Parathyroid adenoma (tissue), 2 donors: ENCODE measurements around the gene PTMA.

Experiments
- H2AFZ ChIP-seq: fragments of 300-600 bp; sonication (generic); one replicate; pipeline ENCODE4 v1.7.0; 2017; ENCODE audit warnings: antibody characterized with exemption, mild to moderate bottlenecking
- H3K27ac ChIP-seq: fragments of 300-600 bp; sonication (generic); one replicate; pipeline ENCODE4 v1.7.0; 2017
- H3K27me3 ChIP-seq: fragments of 300-600 bp; sonication (generic); one replicate; pipeline ENCODE4 v1.7.0; 2017; ENCODE audit warnings: low read length; ENCODE audit not compliant: control insufficient read depth, insufficient read depth
- H3K36me3 ChIP-seq: fragments of 300-600 bp; sonication (generic); one replicate; pipeline ENCODE4 v1.7.0; 2017; ENCODE audit warnings: low read length; ENCODE audit not compliant: control insufficient read depth, insufficient read depth
- H3K4me1 ChIP-seq: fragments of 300-600 bp; sonication (generic); one replicate; pipeline ENCODE4 v1.7.0; 2017; ENCODE audit warnings: control low read depth
- H3K4me2 ChIP-seq: fragments of 300-600 bp; sonication (generic); one replicate; pipeline ENCODE4 v1.7.0; 2017; ENCODE audit warnings: low read length
- H3K4me3 ChIP-seq: fragments of 300-600 bp; sonication (generic); one replicate; pipeline ENCODE4 v1.7.0; 2017; ENCODE audit warnings: low read depth, low read length
- H3K79me2 ChIP-seq: fragments of 300-600 bp; sonication (generic); one replicate; pipeline ENCODE4 v1.7.0; 2017; ENCODE audit warnings: control low read depth
- H3K9ac ChIP-seq: fragments of 300-600 bp; sonication (generic); one replicate; pipeline ENCODE4 v1.7.0; 2017; ENCODE audit warnings: mild to moderate bottlenecking
- H3K9me3 ChIP-seq: fragments of 300-600 bp; sonication (generic); one replicate; pipeline ENCODE4 v1.7.0; 2017; ENCODE audit warnings: low read length; ENCODE audit not compliant: control insufficient read depth
- TF ChIP-seq, protein P1 (sequence below): fragments of 300-600 bp; sonication (generic); IDR thresholded peaks from one replicate; pipeline ENCODE4 v1.7.0; 2017; ENCODE audit warnings: antibody characterized with exemption, mild to moderate bottlenecking
- donor health status: primary hyperparathyroidism.

The PTMA gene

DNA sequence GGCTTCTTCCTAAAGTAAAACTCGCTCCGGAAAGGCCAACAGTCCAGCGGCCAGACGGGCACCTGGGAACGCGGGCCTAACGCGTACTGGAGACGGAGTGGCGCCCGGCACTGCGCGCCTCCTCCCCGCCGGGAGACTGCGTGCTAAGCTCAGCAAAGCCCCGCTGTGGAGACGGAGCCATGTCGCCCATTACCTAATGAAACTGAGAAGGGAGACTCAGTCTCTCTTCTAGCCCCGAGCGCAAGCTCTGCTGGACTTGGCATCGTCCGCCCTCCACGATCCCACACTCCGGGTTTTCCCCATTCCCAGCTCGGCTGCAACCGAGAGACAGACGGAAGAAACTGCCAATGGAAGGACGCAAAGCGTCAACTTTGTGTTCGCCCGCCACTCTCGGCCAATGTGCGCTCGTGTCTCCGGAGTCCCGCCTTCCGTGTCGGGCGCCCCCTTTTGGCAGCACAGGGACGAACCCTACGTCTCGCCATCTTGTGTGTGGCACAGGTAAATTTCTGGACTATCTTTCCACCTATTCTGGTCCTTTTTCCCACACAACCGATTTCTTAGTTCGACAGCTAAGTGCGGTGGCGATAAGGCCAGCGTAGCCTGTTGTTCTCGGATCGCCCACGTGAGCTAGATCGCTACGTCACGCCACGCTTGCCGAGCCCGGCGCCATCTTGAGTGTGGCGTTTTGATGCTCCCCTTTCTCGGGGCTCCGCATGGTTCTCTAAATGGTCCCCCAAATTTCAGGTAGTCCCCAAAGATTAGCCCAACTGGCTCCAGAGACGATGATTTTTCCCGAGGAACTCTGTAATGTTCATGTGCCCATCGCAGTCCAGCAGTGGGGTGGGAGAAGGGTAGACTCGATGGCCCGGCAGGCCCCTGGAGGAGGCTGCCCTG lies 1.3 kb upstream of the PTMA start:
- Histone ChIP-seq H3K4me3 (peak overlapping the region; percentile 98), H3K4me2 (peak overlapping the region; percentile 93), H3K27me3 (no peaks in the 10 kb centered on the region), H3K27ac (peak overlapping the region; percentile 100), H2AFZ (peak overlapping the region; percentile 96), H3K9ac (peak overlapping the region; percentile 87), H3K79me2 (peaks cover 14% of the 10 kb centered on the region), H3K36me3 (no peaks in the 10 kb centered on the region), H3K4me1 (peaks cover 11% of the 10 kb centered on the region), H3K9me3 (no peaks in the 10 kb centered on the region)
- TF ChIP-seq, protein P1, sequence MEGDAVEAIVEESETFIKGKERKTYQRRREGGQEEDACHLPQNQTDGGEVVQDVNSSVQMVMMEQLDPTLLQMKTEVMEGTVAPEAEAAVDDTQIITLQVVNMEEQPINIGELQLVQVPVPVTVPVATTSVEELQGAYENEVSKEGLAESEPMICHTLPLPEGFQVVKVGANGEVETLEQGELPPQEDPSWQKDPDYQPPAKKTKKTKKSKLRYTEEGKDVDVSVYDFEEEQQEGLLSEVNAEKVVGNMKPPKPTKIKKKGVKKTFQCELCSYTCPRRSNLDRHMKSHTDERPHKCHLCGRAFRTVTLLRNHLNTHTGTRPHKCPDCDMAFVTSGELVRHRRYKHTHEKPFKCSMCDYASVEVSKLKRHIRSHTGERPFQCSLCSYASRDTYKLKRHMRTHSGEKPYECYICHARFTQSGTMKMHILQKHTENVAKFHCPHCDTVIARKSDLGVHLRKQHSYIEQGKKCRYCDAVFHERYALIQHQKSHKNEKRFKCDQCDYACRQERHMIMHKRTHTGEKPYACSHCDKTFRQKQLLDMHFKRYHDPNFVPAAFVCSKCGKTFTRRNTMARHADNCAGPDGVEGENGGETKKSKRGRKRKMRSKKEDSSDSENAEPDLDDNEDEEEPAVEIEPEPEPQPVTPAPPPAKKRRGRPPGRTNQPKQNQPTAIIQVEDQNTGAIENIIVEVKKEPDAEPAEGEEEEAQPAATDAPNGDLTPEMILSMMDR = peak; percentile 96

DNA sequence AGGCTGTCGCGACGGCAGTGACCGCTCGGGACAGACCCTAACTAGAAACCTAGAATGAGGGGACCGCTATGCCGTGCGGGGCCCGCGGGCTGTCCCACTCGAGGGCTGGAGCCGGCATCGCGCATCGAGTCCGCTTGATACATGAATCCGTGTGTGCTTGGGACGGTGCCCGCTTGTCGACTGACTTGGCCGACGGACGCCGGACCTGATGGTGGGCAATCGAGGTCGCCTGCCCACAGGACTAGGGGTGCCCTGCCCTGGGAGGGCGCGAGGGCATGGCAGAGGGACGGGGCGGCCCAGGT lies 749 bp upstream of the PTMA start:
- H3K9me3 ChIP-seq = no peaks in the 10 kb centered on the region
- peaks cover 17% of the 10 kb centered on the region for H3K79me2 ChIP-seq
- H2AFZ ChIP-seq = peak overlapping the region; percentile 96
- no peaks in the 10 kb centered on the region for H3K36me3 ChIP-seq
- H3K9ac ChIP-seq = peak overlapping the region; percentile 42
- H3K4me1 ChIP-seq = peaks cover 8% of the 10 kb centered on the region
- H3K4me2 ChIP-seq = peak overlapping the region; percentile 69
- TF ChIP-seq, protein P1 = no peak
- H3K27ac ChIP-seq = peak overlapping the region; percentile 100
- peak overlapping the region; percentile 98 for H3K4me3 ChIP-seq
- no peaks in the 10 kb centered on the region for H3K27me3 ChIP-seq

DNA sequence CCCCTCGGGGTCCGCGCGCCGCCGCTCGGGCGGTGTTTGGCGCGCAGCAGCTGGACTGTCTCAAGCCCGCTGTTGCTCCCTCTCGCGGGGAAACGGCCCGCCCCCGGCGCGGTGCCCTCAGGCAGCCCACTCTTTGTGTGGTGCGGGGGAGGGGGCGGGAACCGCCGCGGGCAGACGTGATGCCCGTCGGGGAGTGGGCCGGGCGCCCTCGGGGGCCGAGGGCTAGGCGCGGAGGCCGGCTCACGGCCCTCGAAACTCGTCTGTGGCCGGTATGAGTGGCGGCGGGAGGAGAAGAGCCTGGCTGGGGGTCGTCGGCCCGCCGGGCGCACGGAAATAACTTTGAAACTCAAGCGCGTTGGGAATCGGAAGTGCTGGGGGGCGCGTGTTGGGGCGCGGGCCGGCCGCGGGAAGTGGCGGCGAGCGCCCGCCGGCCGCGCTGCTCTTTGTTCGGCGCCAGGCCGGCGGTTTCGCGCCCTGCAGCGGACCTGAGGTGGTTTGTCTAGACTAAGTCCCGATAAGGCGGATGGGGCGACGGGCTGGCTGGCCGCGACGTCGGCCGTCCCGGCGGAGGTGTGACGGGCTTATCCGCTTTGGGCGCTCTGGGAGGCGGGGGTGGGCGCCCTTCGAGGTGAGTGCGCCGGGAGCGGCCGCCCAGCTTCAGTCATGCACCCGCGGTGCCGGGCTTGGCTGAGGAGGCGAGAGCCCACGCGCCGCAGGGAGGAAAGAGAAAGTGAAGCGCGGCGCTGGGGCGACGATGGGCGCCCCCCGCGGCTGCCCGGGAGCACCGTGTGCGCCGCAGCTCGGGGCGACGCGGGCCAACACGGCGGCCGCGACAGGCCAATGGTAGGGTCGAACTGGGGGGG lies 679 bp downstream of the PTMA start:
- peak overlapping the region; percentile 97 for H3K4me3 ChIP-seq
- peak overlapping the region; percentile 96 for H3K4me2 ChIP-seq
- peaks cover 17% of the 10 kb centered on the region for H3K79me2 ChIP-seq
- peak overlapping the region; percentile 70 for H2AFZ ChIP-seq
- H3K9ac ChIP-seq = peak overlapping the region; percentile 100
- H3K36me3 ChIP-seq = no peaks in the 10 kb centered on the region
- H3K27me3 ChIP-seq = no peaks in the 10 kb centered on the region
- H3K9me3 ChIP-seq = no peaks in the 10 kb centered on the region
- H3K27ac ChIP-seq = peak overlapping the region; percentile 100
- TF ChIP-seq, protein P1 = peak; percentile 34
- H3K4me1 ChIP-seq = peaks cover 14% of the 10 kb centered on the region

DNA sequence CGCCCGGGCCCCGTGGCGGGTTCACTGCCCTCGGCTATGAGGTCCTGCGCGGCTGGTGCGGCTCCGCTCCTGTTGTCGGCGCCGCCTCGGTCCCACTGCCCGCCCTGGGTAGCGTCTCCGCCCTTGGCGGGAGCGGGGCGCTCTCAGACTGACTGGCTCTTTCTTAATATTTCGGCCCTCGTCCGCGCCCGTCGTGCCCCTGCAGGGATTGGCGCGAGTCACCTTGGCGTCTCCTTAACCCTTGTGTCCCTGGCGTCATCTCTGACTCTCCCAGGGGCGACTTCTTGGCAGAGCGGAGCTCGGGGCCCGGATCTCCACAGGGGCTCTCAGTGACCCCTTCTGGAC lies 1.3 kb downstream of the PTMA start:
- peak overlapping the region; percentile 100 for H3K9ac ChIP-seq
- H3K27ac ChIP-seq = peak overlapping the region; percentile 100
- no peaks in the 10 kb centered on the region for H3K36me3 ChIP-seq
- H3K4me1 ChIP-seq = peaks cover 14% of the 10 kb centered on the region
- H3K27me3 ChIP-seq = no peaks in the 10 kb centered on the region
- peaks cover 17% of the 10 kb centered on the region for H3K79me2 ChIP-seq
- peak overlapping the region; percentile 70 for H2AFZ ChIP-seq
- TF ChIP-seq, protein P1 = no peak
- no peaks in the 10 kb centered on the region for H3K9me3 ChIP-seq
- peak overlapping the region; percentile 96 for H3K4me2 ChIP-seq
- peak overlapping the region; percentile 97 for H3K4me3 ChIP-seq
